A549 treated with DMSO at 1 μM for 4 hours (cell line): Measurements from ENCODE around the gene IGFL1. TPM values are rescaled to one million over a fixed set of nuclear protein-coding genes. Genes with fewer than 3 reads are reported as not detected.

Source experiments
- total RNA-seq: library from RNA; stranded (reverse); fragments of 200-300 nt; extraction: Qiagen RNA extraction; gene quantifications from 5 replicates; pipeline ENCODE4 v1.2.3, GENCODE V29; 2022; ENCODE audit warnings: low read depth

The IGFL1 gene
- total RNA-seq: 2.3 to 3.1 TPM (median 2.6 TPM) in 5 replicates

DNA sequence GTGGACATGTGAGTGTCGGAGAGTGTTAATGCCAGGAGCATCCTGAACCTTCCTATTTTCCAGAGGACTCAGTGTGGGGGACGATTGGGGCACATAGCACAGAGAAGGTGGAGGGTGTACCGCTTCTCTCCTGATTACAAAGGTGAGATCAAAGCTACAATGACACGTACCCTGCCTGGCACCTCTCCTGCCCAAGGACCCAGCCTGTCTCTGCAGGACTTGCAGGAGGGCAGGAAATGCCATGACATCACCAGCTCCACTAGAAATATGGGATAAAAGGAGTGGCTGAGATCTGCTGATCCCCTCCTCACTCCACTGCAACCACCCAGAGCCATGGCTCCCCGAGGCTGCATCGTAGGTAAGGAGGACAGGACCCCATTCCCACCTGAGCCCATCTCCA is at the start of gene IGFL1:
Gene IGFL1, plus strand, starts transcription at position 301 of the 400 bp plus-strand sequence. Its CDS starts 33 bp downstream, at position 334.

Other genes with a start within 250 kb of the IGFL1 start
- gene CCDC61, start 234.3 kb upstream of the IGFL1 start, total RNA-seq: 4.3 to 5.6 TPM (median 4.8 TPM) in 5 replicates
- not detected in 5 replicates for gene PGLYRP1, start 206.7 kb upstream of the IGFL1 start, total RNA-seq
- 0.30 to 0.87 TPM (median 0.66 TPM) in 5 replicates for gene IGFL4, start 188.7 kb upstream of the IGFL1 start, total RNA-seq
- 0.17 to 0.53 TPM (median 0.23 TPM) in 4 of 5 replicates, not detected in the other for gene IGFL3, start 105.1 kb upstream of the IGFL1 start, total RNA-seq
- 0.31 to 0.65 TPM (median 0.55 TPM) in 5 replicates for gene IGFL2, start 81.5 kb upstream of the IGFL1 start, total RNA-seq
- not detected in 5 replicates for gene HIF3A, start 67.3 kb downstream of the IGFL1 start, total RNA-seq
- 82.2 to 89.7 TPM (median 85.3 TPM) in 5 replicates for gene PPP5C, start 117.3 kb downstream of the IGFL1 start, total RNA-seq
- not detected in 5 replicates for gene CCDC8, start 183.8 kb downstream of the IGFL1 start, total RNA-seq
- gene PNMA8C, start 199.2 kb downstream of the IGFL1 start, total RNA-seq: not detected in 5 replicates
- 10.8 to 13.1 TPM (median 11.8 TPM) in 5 replicates for gene PNMA8A, start 241.8 kb downstream of the IGFL1 start, total RNA-seq